Measurements from ENCODE around the gene TMED7.

- TF ChIP-seq POLR2AphosphoS5 (IDR thresholded peaks at IDR 0.05; ENCODE audit: low read depth, low read length) (no peak), POLR2A (IDR thresholded peaks at IDR 0.05; ENCODE audit: low read depth, low read length) (no peak)
These were observed 40.6 kb downstream of the TMED7 start for GRCh38 chr5:115585265-115585664.
